ENCODE results near the gene CSTPP1. TPM values are rescaled to one million over a fixed set of nuclear protein-coding genes. Genes with fewer than 3 reads are reported as not detected.
A peak's percentile ranks its signal among the peaks of the same experiment; 100 is the strongest.
"Not testable (repeated sequence)": the region's sequence is repeated elsewhere in the genome, so short reads cannot be mapped to it uniquely, and the experiment has no call there.

Gene CSTPP1
- total RNA-seq, 1 donor from 2014 or later, result 29.6 TPM

DNA sequence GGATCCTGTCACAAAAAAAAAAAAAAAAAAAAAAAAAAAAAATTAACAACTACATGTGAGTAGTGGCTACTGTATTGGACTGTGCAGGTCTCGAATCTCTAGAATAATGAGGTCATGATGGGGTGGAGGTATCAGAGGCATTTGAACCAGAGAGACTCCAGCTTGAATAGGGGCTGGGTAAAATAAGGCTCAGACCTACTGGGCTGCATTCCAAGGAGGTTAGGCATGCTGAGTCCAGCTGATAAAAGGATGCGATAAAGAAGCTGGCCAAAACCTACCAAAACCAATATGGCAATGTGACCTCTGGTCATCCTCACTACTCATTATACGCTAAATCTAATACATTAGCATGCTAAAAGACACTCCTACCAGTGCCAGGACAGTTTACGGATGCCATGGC, 255.6 kb downstream of the CSTPP1 start:
- Mint-ChIP-seq H3K9me3 (ENCODE audit: unreplicated experiment) (no peaks in the 10 kb centered on the region), H3K27me3 (ENCODE audit: low read depth, unreplicated experiment) (no peaks in the 10 kb centered on the region), H3K36me3 (ENCODE audit: low read depth, unreplicated experiment) (no peaks in the 10 kb centered on the region), H3K4me3 (ENCODE audit: unreplicated experiment) (no peak overlapping the region), H3K27ac (ENCODE audit: unreplicated experiment) (no peak overlapping the region), H3K4me1 (ENCODE audit: low read depth, unreplicated experiment) (peaks cover 12% of the 10 kb centered on the region)
- no peaks in the 10 kb centered on the region for H3K9me3 ChIP-seq (ENCODE audit: insufficient read depth, low read depth, low read length)
- H3K27ac ChIP-seq (ENCODE audit: low read depth, low read length), result no peak overlapping the region
- no peaks in the 10 kb centered on the region for H4K20me1 ChIP-seq (ENCODE audit: insufficient read depth, low read length)
- FAIRE-seq (no peak), DNase-seq (ENCODE audit: low read depth) (no peak)
- no peak for TF ChIP-seq EZH2 (IDR thresholded peaks at IDR 0.05; ENCODE audit: insufficient read depth, low read length)
- TF ChIP-seq, protein P1, sequence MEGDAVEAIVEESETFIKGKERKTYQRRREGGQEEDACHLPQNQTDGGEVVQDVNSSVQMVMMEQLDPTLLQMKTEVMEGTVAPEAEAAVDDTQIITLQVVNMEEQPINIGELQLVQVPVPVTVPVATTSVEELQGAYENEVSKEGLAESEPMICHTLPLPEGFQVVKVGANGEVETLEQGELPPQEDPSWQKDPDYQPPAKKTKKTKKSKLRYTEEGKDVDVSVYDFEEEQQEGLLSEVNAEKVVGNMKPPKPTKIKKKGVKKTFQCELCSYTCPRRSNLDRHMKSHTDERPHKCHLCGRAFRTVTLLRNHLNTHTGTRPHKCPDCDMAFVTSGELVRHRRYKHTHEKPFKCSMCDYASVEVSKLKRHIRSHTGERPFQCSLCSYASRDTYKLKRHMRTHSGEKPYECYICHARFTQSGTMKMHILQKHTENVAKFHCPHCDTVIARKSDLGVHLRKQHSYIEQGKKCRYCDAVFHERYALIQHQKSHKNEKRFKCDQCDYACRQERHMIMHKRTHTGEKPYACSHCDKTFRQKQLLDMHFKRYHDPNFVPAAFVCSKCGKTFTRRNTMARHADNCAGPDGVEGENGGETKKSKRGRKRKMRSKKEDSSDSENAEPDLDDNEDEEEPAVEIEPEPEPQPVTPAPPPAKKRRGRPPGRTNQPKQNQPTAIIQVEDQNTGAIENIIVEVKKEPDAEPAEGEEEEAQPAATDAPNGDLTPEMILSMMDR (IDR thresholded peaks at IDR 0.05; ENCODE audit: insufficient read depth, low read depth, low read length), result no peak
- no peak overlapping the region for H2AFZ ChIP-seq (ENCODE audit: low read depth, low read length)
- peaks cover 18% of the 10 kb centered on the region for H3K4me1 ChIP-seq (ENCODE audit: insufficient read depth, low read length)
- H3K36me3 ChIP-seq (ENCODE audit: insufficient read depth, low read length), result no peaks in the 10 kb centered on the region
- H3K27me3 ChIP-seq (ENCODE audit: insufficient read depth, low read length), result no peaks in the 10 kb centered on the region
- H3K4me3 ChIP-seq (ENCODE audit: insufficient read depth, low read depth, low read length), result no peak overlapping the region
- no peak overlapping the region for H3K9ac ChIP-seq (ENCODE audit: low read length)
- H3K4me2 ChIP-seq (ENCODE audit: low read length), result no peak overlapping the region
- no peaks in the 10 kb centered on the region for H3K79me2 ChIP-seq (ENCODE audit: insufficient read depth, low read length)

DNA sequence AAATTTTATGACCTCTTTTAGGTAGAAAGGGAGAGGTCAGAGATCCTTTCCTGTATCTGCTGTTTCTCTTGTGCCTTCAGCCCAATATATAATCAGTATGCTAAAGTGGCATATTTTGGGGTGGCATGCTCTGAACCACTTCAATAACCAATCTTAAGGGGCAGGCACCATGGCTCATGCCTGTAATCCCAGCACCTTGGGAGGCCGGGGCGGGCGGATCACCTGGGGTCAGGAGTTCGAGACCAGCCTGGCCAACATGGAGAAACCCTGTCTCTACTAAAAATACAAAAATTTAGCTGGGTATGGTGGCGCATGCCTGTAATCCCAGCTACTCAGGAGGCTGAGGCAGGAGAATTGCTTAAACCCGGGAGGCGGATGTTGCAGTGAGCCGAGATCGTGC, 261.6 kb downstream of the CSTPP1 start:
- H3K4me1 ChIP-seq (ENCODE audit: insufficient read depth, low read length); H3K4me2 ChIP-seq (ENCODE audit: low read length); H3K9me3 Mint-ChIP-seq (ENCODE audit: unreplicated experiment); H3K27me3 Mint-ChIP-seq (ENCODE audit: low read depth, unreplicated experiment); H3K79me2 ChIP-seq (ENCODE audit: insufficient read depth, low read length); H3K9me3 ChIP-seq (ENCODE audit: insufficient read depth, low read depth, low read length); H2AFZ ChIP-seq (ENCODE audit: low read depth, low read length); H3K36me3 ChIP-seq (ENCODE audit: insufficient read depth, low read length); FAIRE-seq; H3K9ac ChIP-seq (ENCODE audit: low read length); H3K4me3 ChIP-seq (ENCODE audit: insufficient read depth, low read depth, low read length); H3K4me1 Mint-ChIP-seq (ENCODE audit: low read depth, unreplicated experiment); H4K20me1 ChIP-seq (ENCODE audit: insufficient read depth, low read length); H3K27ac ChIP-seq (ENCODE audit: low read depth, low read length); H3K27ac Mint-ChIP-seq (ENCODE audit: unreplicated experiment); H3K4me3 Mint-ChIP-seq (ENCODE audit: unreplicated experiment); H3K36me3 Mint-ChIP-seq (ENCODE audit: low read depth, unreplicated experiment); DNase-seq (ENCODE audit: low read depth); H3K27me3 ChIP-seq (ENCODE audit: insufficient read depth, low read length): not testable (repeated sequence)

DNA sequence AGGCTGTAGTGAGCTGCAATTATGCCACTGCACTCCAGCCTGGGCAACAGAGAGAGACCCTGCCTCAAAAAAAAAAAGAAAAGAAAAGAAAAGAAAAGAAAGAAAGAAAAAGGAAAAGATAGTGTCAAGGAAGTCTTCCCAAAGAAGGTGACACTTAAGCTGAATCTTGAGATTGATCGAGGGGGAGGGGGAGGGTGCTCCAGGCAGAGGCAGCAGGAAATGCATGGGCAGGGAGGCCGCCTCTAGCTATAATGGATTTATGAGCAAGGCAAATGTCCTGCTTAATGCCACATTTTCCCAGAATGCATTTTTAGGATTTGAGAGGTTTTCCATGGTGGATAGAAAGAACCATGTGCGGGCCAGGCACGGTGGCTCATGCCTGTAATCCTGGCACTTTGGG, 264.5 kb downstream of the CSTPP1 start:
- H3K4me3 Mint-ChIP-seq (ENCODE audit: unreplicated experiment), result no peak overlapping the region
- peaks cover 5% of the 10 kb centered on the region for H3K27me3 Mint-ChIP-seq (ENCODE audit: low read depth, unreplicated experiment)
- H3K9me3 Mint-ChIP-seq (ENCODE audit: unreplicated experiment), result no peaks in the 10 kb centered on the region
- Histone ChIP-seq H3K36me3 (ENCODE audit: insufficient read depth, low read length) (no peaks in the 10 kb centered on the region), H3K9ac (ENCODE audit: low read length) (no peak overlapping the region), H4K20me1 (ENCODE audit: insufficient read depth, low read length) (no peaks in the 10 kb centered on the region), H3K27ac (ENCODE audit: low read depth, low read length) (no peak overlapping the region), H3K79me2 (ENCODE audit: insufficient read depth, low read length) (no peaks in the 10 kb centered on the region), H3K4me3 (ENCODE audit: insufficient read depth, low read depth, low read length) (no peak overlapping the region), H3K4me2 (ENCODE audit: low read length) (no peak overlapping the region), H3K27me3 (ENCODE audit: insufficient read depth, low read length) (peaks cover 3% of the 10 kb centered on the region), H2AFZ (ENCODE audit: low read depth, low read length) (no peak overlapping the region), H3K4me1 (ENCODE audit: insufficient read depth, low read length) (peaks cover 8% of the 10 kb centered on the region), H3K9me3 (ENCODE audit: insufficient read depth, low read depth, low read length) (no peaks in the 10 kb centered on the region)
- H3K4me1 Mint-ChIP-seq (ENCODE audit: low read depth, unreplicated experiment), result peaks cover 8% of the 10 kb centered on the region
- FAIRE-seq, result no peak
- H3K27ac Mint-ChIP-seq (ENCODE audit: unreplicated experiment), result peak overlapping the region; percentile 18
- no peak for TF ChIP-seq EZH2 (IDR thresholded peaks at IDR 0.05; ENCODE audit: insufficient read depth, low read length)
- TF ChIP-seq, protein P1 (IDR thresholded peaks at IDR 0.05; ENCODE audit: insufficient read depth, low read depth, low read length), result no peak
- H3K36me3 Mint-ChIP-seq (ENCODE audit: low read depth, unreplicated experiment), result no peaks in the 10 kb centered on the region
- DNase-seq (ENCODE audit: low read depth), result no peak
